BE2C (cell line): ENCODE measurements around the gene TEX101.

Source experiments
- DNase-seq: peaks from one replicate; pipeline ENCODE4 v3.0.0-alpha.2; 2020
- H3K27me3 ChIP-seq: fragments of 250-450 bp; sonication (Bioruptor Pico); 2 replicates; pipeline ENCODE4 v1.5.1; 2020; ENCODE audit warnings: mild to moderate bottlenecking
- H3K36me3 ChIP-seq: fragments of 250-450 bp; sonication (Bioruptor Pico); 2 replicates; pipeline ENCODE4 v1.5.1; 2020; ENCODE audit warnings: mild to moderate bottlenecking
- H3K4me1 ChIP-seq: fragments of 250-450 bp; sonication (Bioruptor Pico); 2 replicates; pipeline ENCODE4 v1.5.1; 2020
- H3K4me3 ChIP-seq: 2 replicates; pipeline ENCODE4 v1.5.1; 2011; ENCODE audit warnings: low read depth, low read length
- H3K9me3 ChIP-seq: fragments of 250-450 bp; sonication (Bioruptor Pico); 2 replicates; pipeline ENCODE4 v1.5.1; 2020
- CTCF ChIP-seq: IDR thresholded peaks from 2 replicates; pipeline ENCODE4 v1.5.1; 2012; ENCODE audit warnings: mild to moderate bottlenecking, low read depth, low read length

The TEX101 gene

GRCh38 chr19:43445426-43445825, 30.7 kb downstream of the TEX101 start:
- H3K27me3 ChIP-seq: no peaks in the 10 kb centered on the region
- H3K36me3 ChIP-seq: no peaks in the 10 kb centered on the region
- no peak for DNase-seq
- TF ChIP-seq CTCF: no peak
- H3K9me3 ChIP-seq: no peaks in the 10 kb centered on the region
- no peaks in the 10 kb centered on the region for H3K4me1 ChIP-seq
- H3K4me3 ChIP-seq: no peak overlapping the region

- peak; percentile 93 for TF ChIP-seq CTCF
- H3K9me3 ChIP-seq: no peaks in the 10 kb centered on the region
- H3K36me3 ChIP-seq: no peaks in the 10 kb centered on the region
- peak; percentile 62 for DNase-seq
- no peaks in the 10 kb centered on the region for H3K27me3 ChIP-seq
- no peaks in the 10 kb centered on the region for H3K4me1 ChIP-seq
- no peak overlapping the region for H3K4me3 ChIP-seq
Measured at GRCh38 chr19:43446746-43447489, 32.2 kb downstream of the TEX101 start.

GRCh38 chr19:43447655-43448054, 33.0 kb downstream of the TEX101 start:
- DNase-seq: no peak
- no peak for TF ChIP-seq CTCF
- no peaks in the 10 kb centered on the region for H3K36me3 ChIP-seq

GRCh38 chr19:43450545-43450997, 35.9 kb downstream of the TEX101 start:
- no peaks in the 10 kb centered on the region for H3K9me3 ChIP-seq
- no peak overlapping the region for H3K4me3 ChIP-seq
- H3K4me1 ChIP-seq: no peaks in the 10 kb centered on the region
- no peaks in the 10 kb centered on the region for H3K27me3 ChIP-seq
- DNase-seq: no peak
- no peak for TF ChIP-seq CTCF
- H3K36me3 ChIP-seq: no peaks in the 10 kb centered on the region

More at GRCh38 chr19:43447655-43448054, 33.0 kb downstream of the TEX101 start:
- no peaks in the 10 kb centered on the region for H3K4me1 ChIP-seq
- H3K27me3 ChIP-seq: no peaks in the 10 kb centered on the region
- no peak overlapping the region for H3K4me3 ChIP-seq
- no peaks in the 10 kb centered on the region for H3K9me3 ChIP-seq

GRCh38 chr19:43452582-43452981, 37.9 kb downstream of the TEX101 start:
- no peaks in the 10 kb centered on the region for H3K9me3 ChIP-seq
- no peaks in the 10 kb centered on the region for H3K27me3 ChIP-seq
- H3K36me3 ChIP-seq: no peaks in the 10 kb centered on the region
- TF ChIP-seq CTCF: no peak
- DNase-seq: no peak
- H3K4me1 ChIP-seq: no peaks in the 10 kb centered on the region
- no peak overlapping the region for H3K4me3 ChIP-seq

- no peak for TF ChIP-seq CTCF
- Histone ChIP-seq H3K36me3 (no peaks in the 10 kb centered on the region), H3K9me3 (no peaks in the 10 kb centered on the region), H3K27me3 (no peaks in the 10 kb centered on the region), H3K4me3 (no peak overlapping the region), H3K4me1 (no peaks in the 10 kb centered on the region)
- no peak for DNase-seq
Measured at GRCh38 chr19:43454031-43454430, 39.3 kb downstream of the TEX101 start.
